A673 (cell line): ENCODE measurements around the gene PCCA. TPM values are rescaled to one million over a fixed set of nuclear protein-coding genes. Genes with fewer than 3 reads are reported as not detected.

Experiments used
- BruUV-seq: library from RNA; stranded (reverse); fragments of 400-500 nt; replicated peaks from 2 replicates; lab custom pipeline; 2021; lab: Mats Ljungman, UMichigan
- CTCF ChIA-PET: fragments of 300-600 bp; sonication (Branson Sonifier 250); formaldehyde crosslinking; loops from one replicate; lab custom pipeline; 2022; ENCODE audit warnings: antibody characterized with exemption; lab: Charles Lee
- POLR2A ChIA-PET: fragments of 300-600 bp; sonication (Branson Sonifier 250); formaldehyde crosslinking; loops from one replicate; lab custom pipeline; 2022; ENCODE audit warnings: antibody characterized with exemption; ENCODE audit not compliant: low non-redundant PET; lab: Charles Lee
- DNase-seq: peaks from one replicate; pipeline ENCODE4 v3.0.0-alpha.2; 2015; ENCODE audit warnings: low spot score
- H3K27ac ChIP-seq: fragments of 200-600 bp; sonication (generic); 2 replicates; pipeline ENCODE4 v1.5.1; 2016; ENCODE audit warnings: mixed run types, low read depth, mild to moderate bottlenecking, mixed read lengths, antibody characterized with exemption, low read length; ENCODE audit not compliant: poor library complexity, severe bottlenecking
- H3K27me3 ChIP-seq: fragments of 200-600 bp; sonication (generic); replicated peaks from 2 replicates; pipeline ENCODE4 v1.6.1; 2017; ENCODE audit warnings: mixed run types, low read depth, mild to moderate bottlenecking, mixed read lengths, antibody characterized with exemption, low read length; ENCODE audit not compliant: insufficient read depth, poor library complexity
- H3K36me3 ChIP-seq: fragments of 200-600 bp; sonication (generic); 2 replicates; pipeline ENCODE4 v1.6.1; 2016; ENCODE audit warnings: mixed run types, mild to moderate bottlenecking, mixed read lengths, antibody characterized with exemption, low read length; ENCODE audit not compliant: insufficient read depth, poor library complexity, severe bottlenecking
- H3K4me1 ChIP-seq: fragments of 200-600 bp; sonication (generic); 2 replicates; pipeline ENCODE4 v1.6.1; 2017; ENCODE audit warnings: mixed run types, mild to moderate bottlenecking, mixed read lengths, antibody characterized with exemption, low read length; ENCODE audit not compliant: insufficient read depth, poor library complexity, severe bottlenecking
- H3K4me3 ChIP-seq: fragments of 200-600 bp; sonication (generic); 2 replicates; pipeline ENCODE4 v1.5.1; 2016; ENCODE audit warnings: low read depth, mixed run types, mild to moderate bottlenecking, mixed read lengths, low read length; ENCODE audit not compliant: poor library complexity, severe bottlenecking
- H3K9me3 ChIP-seq: fragments of 200-600 bp; sonication (generic); 2 replicates; pipeline ENCODE4 v1.6.1; 2016; ENCODE audit warnings: mixed run types, low read depth, mild to moderate bottlenecking, mixed read lengths, antibody characterized with exemption, low read length; ENCODE audit not compliant: poor library complexity, severe bottlenecking
- CTCF ChIP-seq: fragments of 300-800, 200-600 bp; sonication (generic); conservative IDR thresholded peaks from 2 replicates; pipeline ENCODE4 v1.5.1; 2017; ENCODE audit warnings: low read depth, mild to moderate bottlenecking, antibody characterized with exemption, low read length, moderate library complexity, mixed read lengths
- EZH2 ChIP-seq: fragments of 200-600 bp; sonication (generic); IDR thresholded peaks from 2 replicates; pipeline ENCODE4 v1.6.1; 2017; ENCODE audit warnings: borderline replicate concordance, low read depth, mild to moderate bottlenecking, mixed read lengths, antibody characterized with exemption, low read length; ENCODE audit not compliant: poor library complexity, severe bottlenecking
- intact Hi-C: fragments of 100-400 bp; cut with micrococcal nuclease; formaldehyde crosslinking; loops from one replicate; pipeline ENCODE4 v1.10.0; 2022; ENCODE audit not compliant: unreplicated experiment
- total RNA-seq: library from RNA; stranded (reverse); gene quantifications from 2 replicates; pipeline ENCODE4 v1.2.3, GENCODE V29; 2021

PCCA gene
- total RNA-seq, 1 experiment from 2014 or later = 93.0 TPM

GRCh38 chr13:100493418-100493817 is 404.5 kb downstream of the PCCA start:
- DNase-seq = no peak
- CTCF ChIA-PET = no interaction called here
- intact Hi-C loops = no loop called here

GRCh38 chr13:100495455-100495854 is 406.6 kb downstream of the PCCA start:
- Histone ChIP-seq H3K4me1 (peaks cover 17% of the 10 kb centered on the region), H3K27me3 (no peaks in the 10 kb centered on the region), H3K36me3 (no peaks in the 10 kb centered on the region), H3K9me3 (no peaks in the 10 kb centered on the region), H3K4me3 (no peak overlapping the region), H3K27ac (no peak overlapping the region)
- no TSS peak for BruUV-seq
- no peak for DNase-seq
- POLR2A ChIA-PET = no interaction called here
- intact Hi-C loops = no loop called here
- CTCF ChIA-PET = no interaction called here
- TF ChIP-seq EZH2 (no peak), CTCF (no peak)

More at GRCh38 chr13:100493418-100493817, 404.5 kb downstream of the PCCA start:
- POLR2A ChIA-PET = no interaction called here
- Histone ChIP-seq H3K4me1 (peaks cover 17% of the 10 kb centered on the region), H3K4me3 (no peak overlapping the region), H3K27me3 (no peaks in the 10 kb centered on the region), H3K9me3 (no peaks in the 10 kb centered on the region), H3K36me3 (no peaks in the 10 kb centered on the region), H3K27ac (no peak overlapping the region)
- BruUV-seq = no TSS peak
- TF ChIP-seq EZH2 (no peak), CTCF (no peak)

- Histone ChIP-seq H3K36me3 (no peaks in the 10 kb centered on the region), H3K4me3 (no peak overlapping the region), H3K27ac (no peak overlapping the region), H3K9me3 (no peaks in the 10 kb centered on the region), H3K27me3 (no peaks in the 10 kb centered on the region), H3K4me1 (peaks cover 10% of the 10 kb centered on the region)
- ChIA-PET POLR2A (no interaction called here), CTCF (no interaction called here)
- DNase-seq = no peak
- intact Hi-C loops = no loop called here
- BruUV-seq = no TSS peak
- TF ChIP-seq EZH2 (no peak), CTCF (no peak)
Measured at GRCh38 chr13:100497389-100497788, 408.5 kb downstream of the PCCA start.
